ENCODE results near the gene MORF4L2.
"Not testable (repeated sequence)": the region's sequence is repeated elsewhere in the genome, so short reads cannot be mapped to it uniquely, and the experiment has no call there.

The MORF4L2 gene

GRCh38 chrX:103681443-103681842 lies 5.1 kb downstream of the MORF4L2 start:
- in situ Hi-C loops (cut with MboI; ENCODE audit: low sequenced_read_pairs), result no loop called here

GRCh38 chrX:103678199-103678993 lies 8.1 kb downstream of the MORF4L2 start:
- in situ Hi-C loops (cut with MboI; ENCODE audit: low sequenced_read_pairs), result no loop called here

- in situ Hi-C loops (cut with MboI; ENCODE audit: low sequenced_read_pairs), result no loop called here
Measured at GRCh38 chrX:103674531-103675454, 11.7 kb downstream of the MORF4L2 start.

GRCh38 chrX:103669745-103670144 lies 16.8 kb downstream of the MORF4L2 start:
- in situ Hi-C loops (cut with MboI; ENCODE audit: low sequenced_read_pairs), result no loop called here

- in situ Hi-C loops (cut with MboI; ENCODE audit: low sequenced_read_pairs), result no loop called here
Measured at GRCh38 chrX:103666202-103667107, 20.0 kb downstream of the MORF4L2 start.

GRCh38 chrX:103663981-103664762 lies 22.3 kb downstream of the MORF4L2 start:
- in situ Hi-C loops (cut with MboI; ENCODE audit: low sequenced_read_pairs), result no loop called here

- in situ Hi-C loops (cut with MboI; ENCODE audit: low sequenced_read_pairs), result not testable (repeated sequence)
Measured at GRCh38 chrX:103659460-103659859, 27.0 kb downstream of the MORF4L2 start.

GRCh38 chrX:103658681-103659433 lies 27.6 kb downstream of the MORF4L2 start:
- in situ Hi-C loops (cut with MboI; ENCODE audit: low sequenced_read_pairs), result no loop called here

GRCh38 chrX:103657066-103657465 lies 29.4 kb downstream of the MORF4L2 start:
- in situ Hi-C loops (cut with MboI; ENCODE audit: low sequenced_read_pairs), result not testable (repeated sequence)

GRCh38 chrX:103656617-103657016 lies 29.9 kb downstream of the MORF4L2 start:
- in situ Hi-C loops (cut with MboI; ENCODE audit: low sequenced_read_pairs), result no loop called here

GRCh38 chrX:103655230-103656000 lies 31.1 kb downstream of the MORF4L2 start:
- in situ Hi-C loops (cut with MboI; ENCODE audit: low sequenced_read_pairs), result not testable (repeated sequence)

- in situ Hi-C loops (cut with MboI; ENCODE audit: low sequenced_read_pairs), result no loop called here
Measured at GRCh38 chrX:103651151-103651773, 35.2 kb downstream of the MORF4L2 start.

- in situ Hi-C loops (cut with MboI; ENCODE audit: low sequenced_read_pairs), result no loop called here
Measured at GRCh38 chrX:103647630-103648029, 38.9 kb downstream of the MORF4L2 start.

- in situ Hi-C loops (cut with MboI; ENCODE audit: low sequenced_read_pairs), result no loop called here
Measured at GRCh38 chrX:103644125-103644524, 42.4 kb downstream of the MORF4L2 start.

- in situ Hi-C loops (cut with MboI; ENCODE audit: low sequenced_read_pairs), result no loop called here
Measured at GRCh38 chrX:103640401-103641155, 45.9 kb downstream of the MORF4L2 start.

GRCh38 chrX:103638479-103639346 lies 47.8 kb downstream of the MORF4L2 start:
- in situ Hi-C loops (cut with MboI; ENCODE audit: low sequenced_read_pairs), result not testable (repeated sequence)
